ENCODE results near the gene ZNF185.

ZNF185 gene

GRCh38 chrX:152925835-152926234 is 28.0 kb downstream of the ZNF185 start:
- in situ Hi-C loops (cut with HindIII; ENCODE audit: low pct_ligation_motif_present, low sequenced_read_pairs), result no loop called here
- DNase-seq, result no peak
- no peaks in the 10 kb centered on the region for H3K27me3 ChIP-seq (replicated peaks)
- no peak for TF ChIP-seq CTCF (IDR thresholded peaks at IDR 0.05; ENCODE audit: low read depth, low read length, missing control alignments)
- no peaks in the 10 kb centered on the region for H3K36me3 ChIP-seq (replicated peaks)
- no peak overlapping the region for H3K4me3 ChIP-seq (ENCODE audit: low read depth, low read length)
- no peak overlapping the region for H3K27ac ChIP-seq

GRCh38 chrX:152926279-152926678 is 28.4 kb downstream of the ZNF185 start:
- peak; percentile 67 for TF ChIP-seq CTCF (IDR thresholded peaks at IDR 0.05; ENCODE audit: low read depth, low read length, missing control alignments)
- Histone ChIP-seq H3K36me3 (replicated peaks) (no peaks in the 10 kb centered on the region), H3K27ac (no peak overlapping the region), H3K4me3 (ENCODE audit: low read depth, low read length) (no peak overlapping the region), H3K27me3 (replicated peaks) (no peaks in the 10 kb centered on the region)
- peak; percentile 52 for DNase-seq
- in situ Hi-C loops (cut with HindIII; ENCODE audit: low pct_ligation_motif_present, low sequenced_read_pairs), result no loop called here

GRCh38 chrX:152926923-152927322 is 29.1 kb downstream of the ZNF185 start:
- no peak for DNase-seq
- H3K27ac ChIP-seq, result no peak overlapping the region
- in situ Hi-C loops (cut with HindIII; ENCODE audit: low pct_ligation_motif_present, low sequenced_read_pairs), result no loop called here
- no peak for TF ChIP-seq CTCF (IDR thresholded peaks at IDR 0.05; ENCODE audit: low read depth, low read length, missing control alignments)
- H3K36me3 ChIP-seq (replicated peaks), result no peaks in the 10 kb centered on the region
- no peak overlapping the region for H3K4me3 ChIP-seq (ENCODE audit: low read depth, low read length)
- no peaks in the 10 kb centered on the region for H3K27me3 ChIP-seq (replicated peaks)

GRCh38 chrX:152927858-152928760 is 30.2 kb downstream of the ZNF185 start:
- Histone ChIP-seq H3K27ac (no peak overlapping the region), H3K27me3 (replicated peaks) (no peaks in the 10 kb centered on the region), H3K4me3 (ENCODE audit: low read depth, low read length) (no peak overlapping the region), H3K36me3 (replicated peaks) (no peaks in the 10 kb centered on the region)
- in situ Hi-C loops (cut with HindIII; ENCODE audit: low pct_ligation_motif_present, low sequenced_read_pairs), result no loop called here
- no peak for TF ChIP-seq CTCF (IDR thresholded peaks at IDR 0.05; ENCODE audit: low read depth, low read length, missing control alignments)
- no peak for DNase-seq

- Histone ChIP-seq H3K4me3 (ENCODE audit: low read depth, low read length) (no peak overlapping the region), H3K36me3 (replicated peaks) (no peaks in the 10 kb centered on the region), H3K27me3 (replicated peaks) (no peaks in the 10 kb centered on the region), H3K27ac (no peak overlapping the region)
- no peak for DNase-seq
- no peak for TF ChIP-seq CTCF (IDR thresholded peaks at IDR 0.05; ENCODE audit: low read depth, low read length, missing control alignments)
- in situ Hi-C loops (cut with HindIII; ENCODE audit: low pct_ligation_motif_present, low sequenced_read_pairs), result no loop called here
Measured at GRCh38 chrX:152928761-152929400, 31.0 kb downstream of the ZNF185 start.

Measured in brain microvascular endothelial cell (primary cell).